ENCODE data around the gene EXOC6B. TPM values are rescaled to one million over a fixed set of nuclear protein-coding genes. Genes with fewer than 3 reads are reported as not detected.

EXOC6B gene
- total RNA-seq, 1 experiment from 2014 or later = 33.7 TPM

GRCh38 chr2:72182547-72182946, 643.3 kb downstream of the EXOC6B start (continued):
- TF ChIP-seq TP53 (CRISPR knock-in tag; IDR thresholded peaks at IDR 0.05) = no peak

- Mint-ChIP-seq H3K4me1 (peaks cover 15% of the 10 kb centered on the region), H3K27me3 (ENCODE audit: low read depth) (no peaks in the 10 kb centered on the region), H3K4me3 (no peak overlapping the region), H3K36me3 (0 out of 2 replicates have a peak, but pooled peaks cover 2% of the 10 kb centered on the region), H3K27ac (peak overlapping the region; percentile 66), H3K9me3 (peaks cover 3% of the 10 kb centered on the region; the same call in 1 of the 2 replicates)
- ATAC-seq (peak; percentile 90), DNase-seq (ENCODE audit: low spot score) (no peak)
- ChIA-PET CTCF (no interaction called here), POLR2A (no interaction called here)
- TF ChIP-seq ZNF263 (CRISPR knock-in tag; IDR thresholded peaks at IDR 0.05; ENCODE audit: low read depth) (no peak), GABPB1 (CRISPR knock-in tag; IDR thresholded peaks at IDR 0.05) (no peak), ZNF423 (CRISPR knock-in tag; IDR thresholded peaks at IDR 0.05) (no peak), TEAD1 (CRISPR knock-in tag; IDR thresholded peaks at IDR 0.05) (no peak), FOXP4 (CRISPR knock-in tag; IDR thresholded peaks at IDR 0.05) (no peak), ATF2 (CRISPR knock-in tag; IDR thresholded peaks at IDR 0.05; ENCODE audit: borderline replicate concordance, low read depth) (no peak), MYBL2 (CRISPR knock-in tag; IDR thresholded peaks at IDR 0.05) (no peak), NR1H2 (CRISPR knock-in tag; IDR thresholded peaks at IDR 0.05) (no peak), RELA (CRISPR knock-in tag; IDR thresholded peaks at IDR 0.05; ENCODE audit: borderline replicate concordance) (no peak), TP53 (CRISPR knock-in tag; IDR thresholded peaks at IDR 0.05) (no peak), CBFB (CRISPR knock-in tag; IDR thresholded peaks at IDR 0.05; ENCODE audit: low read depth) (no peak), TEAD4 (CRISPR knock-in tag; IDR thresholded peaks at IDR 0.05) (no peak), HMGA2 (CRISPR knock-in tag; IDR thresholded peaks at IDR 0.05) (no peak), NFE2L1 (CRISPR knock-in tag; IDR thresholded peaks at IDR 0.05) (no peak), ELF4 (CRISPR knock-in tag; IDR thresholded peaks at IDR 0.05; ENCODE audit: low read depth) (no peak), ZNF121 (CRISPR knock-in tag; IDR thresholded peaks at IDR 0.05) (no peak), JUN (CRISPR knock-in tag; IDR thresholded peaks at IDR 0.05) (no peak)
- TF ChIP-seq, protein P1, sequence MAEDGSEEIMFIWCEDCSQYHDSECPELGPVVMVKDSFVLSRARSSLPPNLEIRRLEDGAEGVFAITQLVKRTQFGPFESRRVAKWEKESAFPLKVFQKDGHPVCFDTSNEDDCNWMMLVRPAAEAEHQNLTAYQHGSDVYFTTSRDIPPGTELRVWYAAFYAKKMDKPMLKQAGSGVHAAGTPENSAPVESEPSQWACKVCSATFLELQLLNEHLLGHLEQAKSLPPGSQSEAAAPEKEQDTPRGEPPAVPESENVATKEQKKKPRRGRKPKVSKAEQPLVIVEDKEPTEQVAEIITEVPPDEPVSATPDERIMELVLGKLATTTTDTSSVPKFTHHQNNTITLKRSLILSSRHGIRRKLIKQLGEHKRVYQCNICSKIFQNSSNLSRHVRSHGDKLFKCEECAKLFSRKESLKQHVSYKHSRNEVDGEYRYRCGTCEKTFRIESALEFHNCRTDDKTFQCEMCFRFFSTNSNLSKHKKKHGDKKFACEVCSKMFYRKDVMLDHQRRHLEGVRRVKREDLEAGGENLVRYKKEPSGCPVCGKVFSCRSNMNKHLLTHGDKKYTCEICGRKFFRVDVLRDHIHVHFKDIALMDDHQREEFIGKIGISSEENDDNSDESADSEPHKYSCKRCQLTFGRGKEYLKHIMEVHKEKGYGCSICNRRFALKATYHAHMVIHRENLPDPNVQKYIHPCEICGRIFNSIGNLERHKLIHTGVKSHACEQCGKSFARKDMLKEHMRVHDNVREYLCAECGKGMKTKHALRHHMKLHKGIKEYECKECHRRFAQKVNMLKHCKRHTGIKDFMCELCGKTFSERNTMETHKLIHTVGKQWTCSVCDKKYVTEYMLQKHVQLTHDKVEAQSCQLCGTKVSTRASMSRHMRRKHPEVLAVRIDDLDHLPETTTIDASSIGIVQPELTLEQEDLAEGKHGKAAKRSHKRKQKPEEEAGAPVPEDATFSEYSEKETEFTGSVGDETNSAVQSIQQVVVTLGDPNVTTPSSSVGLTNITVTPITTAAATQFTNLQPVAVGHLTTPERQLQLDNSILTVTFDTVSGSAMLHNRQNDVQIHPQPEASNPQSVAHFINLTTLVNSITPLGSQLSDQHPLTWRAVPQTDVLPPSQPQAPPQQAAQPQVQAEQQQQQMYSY (CRISPR knock-in tag; IDR thresholded peaks at IDR 0.05) = no peak
- TF ChIP-seq, protein P2, sequence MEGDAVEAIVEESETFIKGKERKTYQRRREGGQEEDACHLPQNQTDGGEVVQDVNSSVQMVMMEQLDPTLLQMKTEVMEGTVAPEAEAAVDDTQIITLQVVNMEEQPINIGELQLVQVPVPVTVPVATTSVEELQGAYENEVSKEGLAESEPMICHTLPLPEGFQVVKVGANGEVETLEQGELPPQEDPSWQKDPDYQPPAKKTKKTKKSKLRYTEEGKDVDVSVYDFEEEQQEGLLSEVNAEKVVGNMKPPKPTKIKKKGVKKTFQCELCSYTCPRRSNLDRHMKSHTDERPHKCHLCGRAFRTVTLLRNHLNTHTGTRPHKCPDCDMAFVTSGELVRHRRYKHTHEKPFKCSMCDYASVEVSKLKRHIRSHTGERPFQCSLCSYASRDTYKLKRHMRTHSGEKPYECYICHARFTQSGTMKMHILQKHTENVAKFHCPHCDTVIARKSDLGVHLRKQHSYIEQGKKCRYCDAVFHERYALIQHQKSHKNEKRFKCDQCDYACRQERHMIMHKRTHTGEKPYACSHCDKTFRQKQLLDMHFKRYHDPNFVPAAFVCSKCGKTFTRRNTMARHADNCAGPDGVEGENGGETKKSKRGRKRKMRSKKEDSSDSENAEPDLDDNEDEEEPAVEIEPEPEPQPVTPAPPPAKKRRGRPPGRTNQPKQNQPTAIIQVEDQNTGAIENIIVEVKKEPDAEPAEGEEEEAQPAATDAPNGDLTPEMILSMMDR (IDR thresholded peaks at IDR 0.05) = no peak
- TF ChIP-seq, protein P3, sequence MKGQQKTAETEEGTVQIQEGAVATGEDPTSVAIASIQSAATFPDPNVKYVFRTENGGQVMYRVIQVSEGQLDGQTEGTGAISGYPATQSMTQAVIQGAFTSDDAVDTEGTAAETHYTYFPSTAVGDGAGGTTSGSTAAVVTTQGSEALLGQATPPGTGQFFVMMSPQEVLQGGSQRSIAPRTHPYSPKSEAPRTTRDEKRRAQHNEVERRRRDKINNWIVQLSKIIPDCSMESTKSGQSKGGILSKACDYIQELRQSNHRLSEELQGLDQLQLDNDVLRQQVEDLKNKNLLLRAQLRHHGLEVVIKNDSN (CRISPR knock-in tag; IDR thresholded peaks at IDR 0.05) = no peak
Measured at GRCh38 chr2:72181616-72182015, 644.2 kb downstream of the EXOC6B start.
